Measurements from ENCODE around the gene GALNT7. TPM values are rescaled to one million over a fixed set of nuclear protein-coding genes. Genes with fewer than 3 reads are reported as not detected.

Gene GALNT7
- total and polyA plus RNA-seq, 10 of the 15 experiments (the other 5 are each of a cell fraction or from before 2014, with no cell fraction given) = 14.2 to 33.2 (median 28.9) TPM

GRCh38 chr4:173226401-173226888, 57.8 kb downstream of the GALNT7 start (continued):
- no peak for TF ChIP-seq E2F8 (IDR thresholded peaks at IDR 0.05; ENCODE audit: low read depth, partially characterized antibody)
- TF ChIP-seq NFXL1 (IDR thresholded peaks at IDR 0.05; ENCODE audit: borderline replicate concordance) = no peak
- TF ChIP-seq SREBF2 (IDR thresholded peaks at IDR 0.05; ENCODE audit: low read length) = no peak
- no peak for TF ChIP-seq IKZF1 (conservative IDR thresholded peaks at IDR 0.05)
- TF ChIP-seq EZH2 (IDR thresholded peaks at IDR 0.05; ENCODE audit: borderline replicate concordance, control insufficient read depth, low read depth, low read length) = no peak
- TF ChIP-seq RFX5 (IDR thresholded peaks at IDR 0.05; ENCODE audit: low read depth, low read length) = no peak

- no peaks in the 10 kb centered on the region for H3K27me3 ChIP-seq (replicated peaks in 1 of 2; ENCODE audit: control insufficient read depth in 2 of 2, insufficient read depth in 2 of 2, low read length in 1 of 2)
- RAD21 ChIA-PET (ENCODE audit: unreplicated experiment) = interaction anchor here (0.9 to 1.7 kb wide), 4 partner anchors 30 to 214 kb away, joined by 3 to 6 read pairs (median 4); no protein-coding TSS in a partner anchor
- intact Hi-C loops (cut with micrococcal nuclease; ENCODE audit: unreplicated experiment) = no loop called here
- FAIRE-seq (no peak), ATAC-seq (no peak), DNase-seq (ENCODE audit: low read depth, low spot score) (no peak)
- CTCF ChIA-PET = interaction anchor here (0.7 to 3.1 kb wide), 6 partner anchors 10 to 215 kb away, joined by 3 to 9 read pairs (median 4); no protein-coding TSS in a partner anchor
- WGBS (ENCODE audit: insufficient coverage, insufficient replicate concordance, low lambda C conversion rate, missing lambda C conversion rate) = 36% methylated on average over 2 of the region's 2 CpGs
- no peak overlapping the region for H3K4me2 ChIP-seq (ENCODE audit: control insufficient read depth, insufficient read depth)
- SMC1A ChIA-PET (ENCODE audit: uncharacterized antibody, unreplicated experiment) = interaction anchor here (0.7 to 1.2 kb wide), 4 partner anchors 14 to 26 kb away, joined by 3 to 6 read pairs (median 4); no protein-coding TSS in a partner anchor
- H3K9ac ChIP-seq (ENCODE audit: control insufficient read depth, insufficient read depth, low read length) = no peak overlapping the region
- no peaks in the 10 kb centered on the region for H4K20me1 ChIP-seq (ENCODE audit: control insufficient read depth, insufficient read depth)
- H3K4me3 ChIP-seq = no peak overlapping the region
- H3K79me2 ChIP-seq (ENCODE audit: control insufficient read depth, insufficient read depth, low read length) = no peaks in the 10 kb centered on the region; the same call in 1 of the 2 replicates
- TF ChIP-seq CHD4 (IDR thresholded peaks at IDR 0.05) (no peak), ZNF207 (IDR thresholded peaks at IDR 0.05; ENCODE audit: borderline replicate concordance) (no peak), ZNF217 (IDR thresholded peaks at IDR 0.05) (no peak), SP1 (IDR thresholded peaks at IDR 0.05; ENCODE audit: low read depth, low read length) (no peak), USF1 (IDR thresholded peaks at IDR 0.05; ENCODE audit: borderline replicate concordance, extremely low read length, insufficient read depth, low read depth, low read length) (no peak), RUNX3 (IDR thresholded peaks at IDR 0.05; ENCODE audit: low read length) (no peak), TBL1XR1 (IDR thresholded peaks at IDR 0.05; ENCODE audit: low read depth, low read length) (no peak), EED (IDR thresholded peaks at IDR 0.05; ENCODE audit: low read depth) (no peak), ZNF384 (IDR thresholded peaks at IDR 0.05; ENCODE audit: borderline replicate concordance, low read depth, low read length) (no peak), PKNOX1 (IDR thresholded peaks at IDR 0.05) (no peak), ZNF622 (IDR thresholded peaks at IDR 0.05) (no peak), POLR2AphosphoS2 (IDR thresholded peaks at IDR 0.05; ENCODE audit: low read depth, low read length) (no peak), BHLHE40 (IDR thresholded peaks at IDR 0.05; ENCODE audit: borderline replicate concordance in 1 of 2, low read depth in 2 of 2, low read length in 1 of 2) (no peak)
- H3K36me3 ChIP-seq (ENCODE audit: control insufficient read depth in 2 of 2, insufficient read depth in 2 of 2, low read length in 1 of 2) = peaks cover 2 to 3% of the 10 kb centered on the region in 2 experiments; a peak in 1 of 4 replicates
- POLR2A ChIA-PET = no interaction called here
- H2AFZ ChIP-seq (ENCODE audit: control insufficient read depth, low read depth, low read length) = no peak overlapping the region
- no peaks in the 10 kb centered on the region for H3K9me3 ChIP-seq (replicated peaks; ENCODE audit: control insufficient read depth, insufficient read depth, low read length)
- no peaks in the 10 kb centered on the region; the same call in 1 of the 2 replicates for H3K4me1 ChIP-seq (ENCODE audit: control insufficient read depth, insufficient read depth, low read length)
- BruUV-seq (replicated peaks) = no TSS peak
- H3K27ac ChIP-seq (ENCODE audit: control insufficient read depth, insufficient read depth) = no peak overlapping the region; the same call in 1 of the 2 replicates
- in situ Hi-C loops (cut with MboI) = no loop called here
Measured at GRCh38 chr4:173227756-173228155, 59.1 kb downstream of the GALNT7 start.

Measured in GM12878 (cell line).